ENCODE results near the gene LMF1.

DNA sequence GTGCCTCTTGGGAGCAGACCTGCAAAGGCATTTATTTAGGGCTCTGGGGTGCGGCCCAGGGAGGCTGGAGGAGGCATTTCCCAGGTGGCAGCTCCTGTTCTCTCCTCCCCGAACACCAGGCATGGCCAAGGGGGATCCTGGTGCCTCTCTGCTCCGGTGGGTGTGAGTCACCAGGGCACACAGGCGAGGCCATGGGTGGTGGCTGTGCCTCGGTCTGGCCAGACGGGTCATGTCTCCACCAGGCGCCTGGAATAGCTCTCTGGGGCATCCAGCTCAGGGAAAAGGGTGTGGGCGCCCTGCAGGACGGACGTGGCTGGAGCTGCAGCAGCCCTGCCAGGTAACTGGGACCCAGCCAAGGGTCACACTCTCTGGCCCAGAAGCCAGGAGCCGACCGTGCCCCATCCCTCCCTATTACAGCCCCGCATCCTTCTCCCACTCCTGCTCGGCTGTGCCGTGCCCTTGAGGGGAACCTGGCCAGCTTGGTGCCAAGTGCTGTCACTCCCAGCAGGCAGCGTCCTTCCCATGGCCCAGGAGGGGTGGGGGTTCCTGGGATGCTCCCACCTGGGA, 36.6 kb upstream of the LMF1 start:
- TF ChIP-seq, protein P1, sequence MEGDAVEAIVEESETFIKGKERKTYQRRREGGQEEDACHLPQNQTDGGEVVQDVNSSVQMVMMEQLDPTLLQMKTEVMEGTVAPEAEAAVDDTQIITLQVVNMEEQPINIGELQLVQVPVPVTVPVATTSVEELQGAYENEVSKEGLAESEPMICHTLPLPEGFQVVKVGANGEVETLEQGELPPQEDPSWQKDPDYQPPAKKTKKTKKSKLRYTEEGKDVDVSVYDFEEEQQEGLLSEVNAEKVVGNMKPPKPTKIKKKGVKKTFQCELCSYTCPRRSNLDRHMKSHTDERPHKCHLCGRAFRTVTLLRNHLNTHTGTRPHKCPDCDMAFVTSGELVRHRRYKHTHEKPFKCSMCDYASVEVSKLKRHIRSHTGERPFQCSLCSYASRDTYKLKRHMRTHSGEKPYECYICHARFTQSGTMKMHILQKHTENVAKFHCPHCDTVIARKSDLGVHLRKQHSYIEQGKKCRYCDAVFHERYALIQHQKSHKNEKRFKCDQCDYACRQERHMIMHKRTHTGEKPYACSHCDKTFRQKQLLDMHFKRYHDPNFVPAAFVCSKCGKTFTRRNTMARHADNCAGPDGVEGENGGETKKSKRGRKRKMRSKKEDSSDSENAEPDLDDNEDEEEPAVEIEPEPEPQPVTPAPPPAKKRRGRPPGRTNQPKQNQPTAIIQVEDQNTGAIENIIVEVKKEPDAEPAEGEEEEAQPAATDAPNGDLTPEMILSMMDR (IDR thresholded peaks at IDR 0.05), result no peak
- no peak for TF ChIP-seq POLR2A (IDR thresholded peaks at IDR 0.05)
